ENCODE results near the gene PDE6A.

The PDE6A gene

GRCh38 chr5:149810856-149811255, 133.7 kb downstream of the PDE6A start:
- TF ChIP-seq CTCF (IDR thresholded peaks at IDR 0.05; ENCODE audit: borderline replicate concordance, control extremely low read depth, extremely low read depth, insufficient read depth, missing control alignments) = no peak
- DNase-seq (ENCODE audit: low spot score) = no peak
- in situ Hi-C loops (cut with MboI; ENCODE audit: low sequenced_read_pairs, unreplicated experiment) = no loop called here

GRCh38 chr5:149809931-149810691, 134.5 kb downstream of the PDE6A start:
- in situ Hi-C loops (cut with MboI; ENCODE audit: low sequenced_read_pairs, unreplicated experiment) = no loop called here

GRCh38 chr5:149808264-149808982, 136.2 kb downstream of the PDE6A start:
- TF ChIP-seq CTCF (IDR thresholded peaks at IDR 0.05; ENCODE audit: borderline replicate concordance, control extremely low read depth, extremely low read depth, insufficient read depth, missing control alignments) = no peak
- in situ Hi-C loops (cut with MboI; ENCODE audit: low sequenced_read_pairs, unreplicated experiment) = no loop called here
- no peak for DNase-seq (ENCODE audit: low spot score)

More at GRCh38 chr5:149809931-149810691, 134.5 kb downstream of the PDE6A start:
- no peak for TF ChIP-seq CTCF (IDR thresholded peaks at IDR 0.05; ENCODE audit: borderline replicate concordance, control extremely low read depth, extremely low read depth, insufficient read depth, missing control alignments)
- no peak for DNase-seq (ENCODE audit: low spot score)

Data from GM13976 (cell line).